ENCODE data around the gene POFUT1.

DNA sequence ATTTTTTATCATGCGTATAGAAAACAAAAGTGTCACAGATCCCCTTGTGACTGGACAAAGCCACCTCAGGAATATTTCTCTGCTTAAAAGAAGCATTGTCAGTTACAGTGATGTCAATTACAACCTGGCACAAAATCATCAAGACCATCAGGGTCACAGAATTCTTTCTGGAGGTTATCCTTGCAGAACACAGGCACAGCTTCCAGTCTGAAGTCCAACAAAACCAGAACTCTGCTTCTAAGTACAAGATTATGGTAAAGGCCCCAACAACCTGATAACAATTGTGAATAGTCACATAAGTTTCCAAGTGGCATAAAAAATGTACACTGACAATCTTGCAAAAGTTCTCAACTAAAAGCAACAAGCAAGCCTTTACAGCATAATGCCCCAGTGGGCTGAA is 21.2 kb upstream of the POFUT1 start:
- TF ChIP-seq, protein P1, sequence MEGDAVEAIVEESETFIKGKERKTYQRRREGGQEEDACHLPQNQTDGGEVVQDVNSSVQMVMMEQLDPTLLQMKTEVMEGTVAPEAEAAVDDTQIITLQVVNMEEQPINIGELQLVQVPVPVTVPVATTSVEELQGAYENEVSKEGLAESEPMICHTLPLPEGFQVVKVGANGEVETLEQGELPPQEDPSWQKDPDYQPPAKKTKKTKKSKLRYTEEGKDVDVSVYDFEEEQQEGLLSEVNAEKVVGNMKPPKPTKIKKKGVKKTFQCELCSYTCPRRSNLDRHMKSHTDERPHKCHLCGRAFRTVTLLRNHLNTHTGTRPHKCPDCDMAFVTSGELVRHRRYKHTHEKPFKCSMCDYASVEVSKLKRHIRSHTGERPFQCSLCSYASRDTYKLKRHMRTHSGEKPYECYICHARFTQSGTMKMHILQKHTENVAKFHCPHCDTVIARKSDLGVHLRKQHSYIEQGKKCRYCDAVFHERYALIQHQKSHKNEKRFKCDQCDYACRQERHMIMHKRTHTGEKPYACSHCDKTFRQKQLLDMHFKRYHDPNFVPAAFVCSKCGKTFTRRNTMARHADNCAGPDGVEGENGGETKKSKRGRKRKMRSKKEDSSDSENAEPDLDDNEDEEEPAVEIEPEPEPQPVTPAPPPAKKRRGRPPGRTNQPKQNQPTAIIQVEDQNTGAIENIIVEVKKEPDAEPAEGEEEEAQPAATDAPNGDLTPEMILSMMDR (IDR thresholded peaks at IDR 0.05) = no peak
- no peak for TF ChIP-seq POLR2A (IDR thresholded peaks at IDR 0.05)
